ENCODE results near the gene MRPL54.

DNA sequence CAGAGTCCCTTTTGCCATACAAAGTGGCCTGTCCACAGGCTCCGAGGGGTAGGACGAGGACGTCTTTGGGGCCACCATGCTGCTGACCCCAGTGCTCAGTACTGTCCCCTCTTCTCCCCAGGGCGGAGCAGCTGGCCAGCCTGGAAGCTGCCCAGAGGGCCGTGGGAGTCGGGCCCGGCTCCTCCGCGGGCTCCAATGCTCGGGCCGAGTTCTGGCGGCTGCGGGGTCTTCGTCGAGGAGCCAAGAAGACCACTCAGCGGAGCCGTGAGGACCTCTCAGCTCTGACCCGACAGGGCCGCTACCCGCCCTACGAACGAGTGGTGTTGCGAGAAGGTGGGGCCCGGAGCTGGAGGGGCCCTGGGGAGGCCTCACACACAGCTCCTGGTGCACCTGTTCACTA is 22.1 kb upstream of the MRPL54 start:
- TF ChIP-seq SUZ12 (IDR thresholded peaks at IDR 0.05), result no peak
- no peak for TF ChIP-seq FOXK2 (IDR thresholded peaks at IDR 0.05)
- TF ChIP-seq, protein P1, sequence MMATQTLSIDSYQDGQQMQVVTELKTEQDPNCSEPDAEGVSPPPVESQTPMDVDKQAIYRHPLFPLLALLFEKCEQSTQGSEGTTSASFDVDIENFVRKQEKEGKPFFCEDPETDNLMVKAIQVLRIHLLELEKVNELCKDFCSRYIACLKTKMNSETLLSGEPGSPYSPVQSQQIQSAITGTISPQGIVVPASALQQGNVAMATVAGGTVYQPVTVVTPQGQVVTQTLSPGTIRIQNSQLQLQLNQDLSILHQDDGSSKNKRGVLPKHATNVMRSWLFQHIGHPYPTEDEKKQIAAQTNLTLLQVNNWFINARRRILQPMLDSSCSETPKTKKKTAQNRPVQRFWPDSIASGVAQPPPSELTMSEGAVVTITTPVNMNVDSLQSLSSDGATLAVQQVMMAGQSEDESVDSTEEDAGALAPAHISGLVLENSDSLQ (IDR thresholded peaks at IDR 0.05), result no peak
- no peak for TF ChIP-seq FOXM1 (IDR thresholded peaks at IDR 0.05; ENCODE audit: borderline replicate concordance)
